ENCODE results near the gene AXL. TPM values are rescaled to one million over a fixed set of nuclear protein-coding genes. Genes with fewer than 3 reads are reported as not detected.

Gene AXL
- total RNA-seq, 1 donor from 2014 or later, result 206 TPM

- TF ChIP-seq CTCF (conservative IDR thresholded peaks at IDR 0.05; ENCODE audit: low read depth, low read length), result no peak
- DNase-seq (ENCODE audit: low read depth), result no peak
- H3K4me3 ChIP-seq (ENCODE audit: low read depth, low read length), result no peak overlapping the region
These were observed 31.1 kb upstream of the AXL start for GRCh38 chr19:41187884-41188279.

- no peak for DNase-seq (ENCODE audit: low read depth)
- no peak for TF ChIP-seq CTCF (conservative IDR thresholded peaks at IDR 0.05; ENCODE audit: low read depth, low read length)
- H3K4me3 ChIP-seq (ENCODE audit: low read depth, low read length), result no peak overlapping the region
These were observed 29.5 kb upstream of the AXL start for GRCh38 chr19:41189425-41190065.

GRCh38 chr19:41192574-41193429 lies 26.2 kb upstream of the AXL start, which contains the start of gene CYP2S1:
TSS of gene CYP2S1 (plus strand) at chr19:41193219. CDS start at chr19:41193265, 46 bp downstream.
- no peak for TF ChIP-seq CTCF (conservative IDR thresholded peaks at IDR 0.05; ENCODE audit: low read depth, low read length)
- no peak for DNase-seq (ENCODE audit: low read depth)
- peak within 1 kb of the TSS; percentile 38 for H3K4me3 ChIP-seq (ENCODE audit: low read depth, low read length)

- DNase-seq (ENCODE audit: low read depth), result no peak
- no peak for TF ChIP-seq CTCF (conservative IDR thresholded peaks at IDR 0.05; ENCODE audit: low read depth, low read length)
- H3K4me3 ChIP-seq (ENCODE audit: low read depth, low read length), result peak overlapping the region; percentile 38
These were observed 25.4 kb upstream of the AXL start for GRCh38 chr19:41193430-41194156.

GRCh38 chr19:41194157-41194552 lies 24.9 kb upstream of the AXL start:
- TF ChIP-seq CTCF (conservative IDR thresholded peaks at IDR 0.05; ENCODE audit: low read depth, low read length), result no peak
- no peak for DNase-seq (ENCODE audit: low read depth)
- H3K4me3 ChIP-seq (ENCODE audit: low read depth, low read length), result no peak overlapping the region

GRCh38 chr19:41195675-41196497 lies 23.1 kb upstream of the AXL start:
- no peak overlapping the region for H3K4me3 ChIP-seq (ENCODE audit: low read depth, low read length)
- no peak for DNase-seq (ENCODE audit: low read depth)
- no peak for TF ChIP-seq CTCF (conservative IDR thresholded peaks at IDR 0.05; ENCODE audit: low read depth, low read length)

All from epithelial cell of proximal tubule (primary cell).